Naive thymus-derived CD4-positive, alpha-beta T cell (primary cell): ENCODE data around the gene RGS19. TPM values are rescaled to one million over a fixed set of nuclear protein-coding genes. Genes with fewer than 3 reads are reported as not detected.

Experiments used
- ATAC-seq: fragments of 150-1000 bp; cut with Tn5 transposase; 2 replicates; pipeline ENCODE4 v1.10.0; 2021; ENCODE audit warnings: mild to moderate bottlenecking, moderate library complexity
- CTCF ChIA-PET: fragments of 350-600 bp; sonication (Branson Sonifier 250); formaldehyde crosslinking; loops from one replicate; lab custom pipeline; 2021; ENCODE audit warnings: antibody characterized with exemption; lab: Charles Lee
- POLR2A ChIA-PET: fragments of 350-600 bp; sonication (Branson Sonifier 250); formaldehyde crosslinking; loops from one replicate; lab custom pipeline; 2021; ENCODE audit warnings: antibody characterized with exemption, inconsistent platforms; lab: Charles Lee
- DNase-seq, 9 donors: peaks; one replicate each; pipeline versions ENCODE4 v3.0.0 to v3.0.0-alpha.2; 2020 to 2022; ENCODE audit warnings: mixed read lengths in 1 of 9
- H3K27ac ChIP-seq: one replicate; pipeline ENCODE4 v1.7.0; 2013; ENCODE audit warnings: mild to moderate bottlenecking, low read depth, low read length, moderate library complexity
- H3K27me3 ChIP-seq, 2 donors: one replicate each; pipeline ENCODE4 v1.7.0; 2013; ENCODE audit warnings: low read length in 2 of 2, mild to moderate bottlenecking in 2 of 2, moderate library complexity in 2 of 2; ENCODE audit not compliant: control insufficient read depth in 2 of 2, insufficient read depth in 2 of 2
- H3K36me3 ChIP-seq, 3 experiments: 1 replicate in 2 of 3; 2 replicates in 1 of 3; pipeline ENCODE4 v1.7.0; 2013; ENCODE audit warnings: low read length in 3 of 3, mild to moderate bottlenecking in 3 of 3, moderate library complexity in 1 of 3; ENCODE audit not compliant: insufficient read depth in 3 of 3, control insufficient read depth in 2 of 3
- H3K4me1 ChIP-seq, 2 donors: one replicate each; pipeline ENCODE4 v1.7.0; 2013; ENCODE audit warnings: low read length in 2 of 2, mild to moderate bottlenecking in 2 of 2, moderate library complexity in 1 of 2; ENCODE audit not compliant: control insufficient read depth in 2 of 2, insufficient read depth in 2 of 2
- H3K4me3 ChIP-seq: 2 replicates; pipeline ENCODE4 v1.7.0; 2013; ENCODE audit warnings: mild to moderate bottlenecking, low read length
- H3K9me3 ChIP-seq, 3 experiments: 1 replicate in 2 of 3; 2 replicates in 1 of 3; pipeline ENCODE4 v1.7.0; 2013; ENCODE audit warnings: low read length in 3 of 3; ENCODE audit not compliant: control insufficient read depth in 2 of 3
- H3K27ac Mint-ChIP-seq, 9 donors: one replicate each; pipeline ENCODE4 v1.8.0; 2020 to 2022; ENCODE audit warnings: mixed read lengths in 9 of 9, mild to moderate bottlenecking in 8 of 9, moderate library complexity in 5 of 9, inconsistent platforms in 2 of 9
- H3K27me3 Mint-ChIP-seq, 5 donors: one replicate each; pipeline ENCODE4 v1.8.0; 2021 to 2022; ENCODE audit warnings: mixed read lengths in 5 of 5, mild to moderate bottlenecking in 1 of 5
- H3K36me3 Mint-ChIP-seq, 5 donors: one replicate each; pipeline ENCODE4 v1.8.0; 2020 to 2022; ENCODE audit warnings: mixed read lengths in 5 of 5, mild to moderate bottlenecking in 3 of 5, inconsistent platforms in 1 of 5
- H3K4me1 Mint-ChIP-seq, 7 donors: one replicate each; pipeline ENCODE4 v1.8.0; 2020 to 2022; ENCODE audit warnings: mixed read lengths in 7 of 7, mild to moderate bottlenecking in 3 of 7, inconsistent platforms in 1 of 7
- H3K4me3 Mint-ChIP-seq, 10 donors: one replicate each; pipeline ENCODE4 v1.8.0; 2020 to 2022; ENCODE audit warnings: mild to moderate bottlenecking in 10 of 10, mixed read lengths in 10 of 10, moderate library complexity in 6 of 10, inconsistent platforms in 2 of 10
- H3K9me3 Mint-ChIP-seq, 11 donors: one replicate each; pipeline ENCODE4 v1.8.0; 2020 to 2022; ENCODE audit warnings: mixed read lengths in 11 of 11, mild to moderate bottlenecking in 4 of 11, inconsistent platforms in 1 of 11, moderate library complexity in 1 of 11
- intact Hi-C, 2 donors: fragments of 100-400 bp; cut with micrococcal nuclease; formaldehyde crosslinking; loops; one replicate each; pipeline ENCODE4 v1.15.1; 2023
- polyA plus RNA-seq, 2 donors: library from polyadenylated mRNA; unstranded; fragments of 300-500 nt; fragmentation: Illumina TruSeq; gene quantifications; one replicate each; pipeline ENCODE4 v1.2.3, GENCODE V29; 2021
- total RNA-seq, 6 experiments: library from RNA in 5 of 6; stranded (reverse) in 5 of 6; gene quantifications; 1 replicate in 5 of 6; 2 replicates in 1 of 6; pipeline ENCODE4 v1.2.3 and lab custom pipeline; 2021 to 2026

The RGS19 gene
- total and polyA plus RNA-seq, 7 experiments from 2014 or later, result 21.8 to 93.4 (median 55.2) TPM

GRCh38 chr20:64095455-64095854 is 16.1 kb upstream of the RGS19 start:
- no peak overlapping the region for H3K27ac ChIP-seq
- Mint-ChIP-seq H3K4me1 (peaks cover 0 to 13% (median 5%) of the 10 kb centered on the region in 7 donors), H3K9me3 (peaks cover 0 to 5% (median 0%) of the 10 kb centered on the region in 11 donors), H3K27ac (no peak overlapping the region), H3K4me3 (no peak overlapping the region), H3K36me3 (peaks cover 0 to 6% (median 5%) of the 10 kb centered on the region in 5 donors), H3K27me3 (no peaks in the 10 kb centered on the region)
- H3K36me3 ChIP-seq, result no peaks in the 10 kb centered on the region
- DNase-seq, result no peak
- H3K27me3 ChIP-seq, result no peaks in the 10 kb centered on the region
- no peaks in the 10 kb centered on the region for H3K9me3 ChIP-seq
- intact Hi-C loops, result no loop called here
- ChIA-PET POLR2A (no interaction called here), CTCF (no interaction called here)
- ATAC-seq, result no peak
- H3K4me1 ChIP-seq, result peaks cover 4 to 6% of the 10 kb centered on the region in 2 donors
- no peak overlapping the region for H3K4me3 ChIP-seq

GRCh38 chr20:64093013-64093503 is 13.7 kb upstream of the RGS19 start:
- CTCF ChIA-PET, result no interaction called here
- H3K27me3 Mint-ChIP-seq, result peaks cover 0 to 8% (median 0%) of the 10 kb centered on the region in 5 donors
- intact Hi-C loops, result no loop called here

GRCh38 chr20:64092258-64093012 is 13.1 kb upstream of the RGS19 start:
- intact Hi-C loops, result no loop called here
- Histone ChIP-seq H3K36me3 (no peaks in the 10 kb centered on the region), H3K27ac (no peak overlapping the region), H3K27me3 (no peaks in the 10 kb centered on the region), H3K9me3 (peaks cover 0 to 8% (median 0%) of the 10 kb centered on the region in 3 experiments), H3K4me3 (no peak overlapping the region), H3K4me1 (no peaks in the 10 kb centered on the region)
- H3K27ac Mint-ChIP-seq, result peak overlapping the region in 3 of 9 donors; percentile 20 to 71 (median 51)
- POLR2A ChIA-PET, result interaction anchor here (0.8 kb wide), 1 partner anchor 21 kb away, joined by 3 read pairs; no protein-coding TSS in a partner anchor
- H3K4me3 Mint-ChIP-seq, result no peak overlapping the region
- peaks cover 0 to 8% (median 0%) of the 10 kb centered on the region in 5 donors for H3K27me3 Mint-ChIP-seq
- no peak for DNase-seq
- H3K36me3 Mint-ChIP-seq, result peaks cover 0 to 6% (median 5%) of the 10 kb centered on the region in 5 donors
- CTCF ChIA-PET, result no interaction called here
- peaks cover 0 to 13% (median 3%) of the 10 kb centered on the region in 7 donors for H3K4me1 Mint-ChIP-seq
- peak; percentile 53 for ATAC-seq
- H3K9me3 Mint-ChIP-seq, result peaks cover 0 to 11% (median 4%) of the 10 kb centered on the region in 11 donors

More at GRCh38 chr20:64093013-64093503, 13.7 kb upstream of the RGS19 start:
- ATAC-seq (no peak), DNase-seq (no peak)
- peaks cover 0 to 13% (median 3%) of the 10 kb centered on the region in 7 donors for H3K4me1 Mint-ChIP-seq
- Histone ChIP-seq H3K4me3 (no peak overlapping the region), H3K4me1 (no peaks in the 10 kb centered on the region), H3K36me3 (no peaks in the 10 kb centered on the region), H3K9me3 (peaks cover 0 to 1% (median 0%) of the 10 kb centered on the region in 3 experiments), H3K27ac (no peak overlapping the region), H3K27me3 (no peaks in the 10 kb centered on the region)
- peak overlapping the region in 1 of 9 donors; percentile 71 for H3K27ac Mint-ChIP-seq
- peaks cover 0 to 6% (median 5%) of the 10 kb centered on the region in 5 donors for H3K36me3 Mint-ChIP-seq
- H3K4me3 Mint-ChIP-seq, result no peak overlapping the region
- POLR2A ChIA-PET, result no interaction called here
- peaks cover 0 to 8% (median 2%) of the 10 kb centered on the region in 11 donors for H3K9me3 Mint-ChIP-seq

GRCh38 chr20:64091770-64092169 is 12.5 kb upstream of the RGS19 start:
- H3K4me3 Mint-ChIP-seq, result peak overlapping the region in 1 of 10 donors; percentile 36
- no peaks in the 10 kb centered on the region for H3K4me1 ChIP-seq
- H3K27ac ChIP-seq, result no peak overlapping the region
- ATAC-seq, result peak; percentile 7
- no peak for DNase-seq
- ChIA-PET CTCF (no interaction called here), POLR2A (interaction anchor here (0.8 kb wide), 1 partner anchor 20 kb away, joined by 3 read pairs; no protein-coding TSS in a partner anchor)
- H3K36me3 ChIP-seq, result no peaks in the 10 kb centered on the region
- peaks cover 0 to 8% (median 0%) of the 10 kb centered on the region in 3 experiments for H3K9me3 ChIP-seq
- peaks cover 0 to 10% (median 3%) of the 10 kb centered on the region in 7 donors for H3K4me1 Mint-ChIP-seq
- no peak overlapping the region for H3K27ac Mint-ChIP-seq
- peaks cover 0 to 8% (median 0%) of the 10 kb centered on the region in 5 donors for H3K27me3 Mint-ChIP-seq
- H3K9me3 Mint-ChIP-seq, result peaks cover 0 to 11% (median 5%) of the 10 kb centered on the region in 11 donors
- H3K4me3 ChIP-seq, result no peak overlapping the region
- H3K36me3 Mint-ChIP-seq, result peaks cover 0 to 3% (median 2%) of the 10 kb centered on the region in 5 donors
- H3K27me3 ChIP-seq, result no peaks in the 10 kb centered on the region
- intact Hi-C loops, result no loop called here

- no peak for ATAC-seq
- Histone ChIP-seq H3K36me3 (no peaks in the 10 kb centered on the region), H3K27ac (no peak overlapping the region), H3K4me1 (no peaks in the 10 kb centered on the region), H3K4me3 (no peak overlapping the region), H3K9me3 (peaks cover 0 to 8% (median 0%) of the 10 kb centered on the region in 3 experiments), H3K27me3 (no peaks in the 10 kb centered on the region)
- Mint-ChIP-seq H3K4me3 (peak overlapping the region in 1 of 10 donors; percentile 36), H3K27me3 (peaks cover 0 to 10% (median 0%) of the 10 kb centered on the region in 5 donors), H3K36me3 (peaks cover 0 to 2% (median 0%) of the 10 kb centered on the region in 5 donors), H3K9me3 (peaks cover 0 to 16% (median 5%) of the 10 kb centered on the region in 11 donors), H3K4me1 (peaks cover 0 to 6% (median 3%) of the 10 kb centered on the region in 7 donors), H3K27ac (no peak overlapping the region)
- intact Hi-C loops, result no loop called here
- DNase-seq, result no peak
- ChIA-PET CTCF (no interaction called here), POLR2A (interaction anchor here (0.8 kb wide), 1 partner anchor 20 kb away, joined by 3 read pairs; no protein-coding TSS in a partner anchor)
These were observed 12.0 kb upstream of the RGS19 start for GRCh38 chr20:64091340-64091739.

GRCh38 chr20:64090165-64090564 is 10.8 kb upstream of the RGS19 start:
- Histone ChIP-seq H3K36me3 (no peaks in the 10 kb centered on the region), H3K27me3 (no peaks in the 10 kb centered on the region), H3K27ac (no peak overlapping the region), H3K9me3 (peaks cover 0 to 8% (median 0%) of the 10 kb centered on the region in 3 experiments), H3K4me1 (no peaks in the 10 kb centered on the region), H3K4me3 (no peak overlapping the region)
- Mint-ChIP-seq H3K9me3 (peaks cover 0 to 20% (median 5%) of the 10 kb centered on the region in 11 donors), H3K4me3 (no peak overlapping the region), H3K36me3 (peaks cover 0 to 2% (median 0%) of the 10 kb centered on the region in 5 donors), H3K4me1 (peaks cover 0 to 9% (median 3%) of the 10 kb centered on the region in 7 donors), H3K27ac (no peak overlapping the region), H3K27me3 (peaks cover 0 to 22% (median 0%) of the 10 kb centered on the region in 5 donors)
- DNase-seq (no peak), ATAC-seq (no peak)
- ChIA-PET CTCF (no interaction called here), POLR2A (no interaction called here)
- intact Hi-C loops, result no loop called here
